MM.1S (cell line): ENCODE results near the gene ALOX12B.

Experiments used
- EZH2 ChIP-seq: fragments of 300-600 bp; sonication (generic); optimal IDR thresholded peaks from 2 replicates; pipeline ENCODE3; 2017; ENCODE audit warnings: low read depth, mild to moderate bottlenecking, antibody characterized with exemption, low read length, mixed read lengths
- TF ChIP-seq, protein P1 (sequence below): fragments of 300-600 bp; sonication (generic); IDR thresholded peaks from 2 replicates; pipeline ENCODE4 v1.5.1; 2016; ENCODE audit warnings: antibody characterized with exemption, low read length, mixed read lengths

- TF ChIP-seq, protein P1, sequence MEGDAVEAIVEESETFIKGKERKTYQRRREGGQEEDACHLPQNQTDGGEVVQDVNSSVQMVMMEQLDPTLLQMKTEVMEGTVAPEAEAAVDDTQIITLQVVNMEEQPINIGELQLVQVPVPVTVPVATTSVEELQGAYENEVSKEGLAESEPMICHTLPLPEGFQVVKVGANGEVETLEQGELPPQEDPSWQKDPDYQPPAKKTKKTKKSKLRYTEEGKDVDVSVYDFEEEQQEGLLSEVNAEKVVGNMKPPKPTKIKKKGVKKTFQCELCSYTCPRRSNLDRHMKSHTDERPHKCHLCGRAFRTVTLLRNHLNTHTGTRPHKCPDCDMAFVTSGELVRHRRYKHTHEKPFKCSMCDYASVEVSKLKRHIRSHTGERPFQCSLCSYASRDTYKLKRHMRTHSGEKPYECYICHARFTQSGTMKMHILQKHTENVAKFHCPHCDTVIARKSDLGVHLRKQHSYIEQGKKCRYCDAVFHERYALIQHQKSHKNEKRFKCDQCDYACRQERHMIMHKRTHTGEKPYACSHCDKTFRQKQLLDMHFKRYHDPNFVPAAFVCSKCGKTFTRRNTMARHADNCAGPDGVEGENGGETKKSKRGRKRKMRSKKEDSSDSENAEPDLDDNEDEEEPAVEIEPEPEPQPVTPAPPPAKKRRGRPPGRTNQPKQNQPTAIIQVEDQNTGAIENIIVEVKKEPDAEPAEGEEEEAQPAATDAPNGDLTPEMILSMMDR, result no peak
- TF ChIP-seq EZH2, result no peak
Measured at GRCh38 chr17:8100111-8100510, 12.6 kb upstream of the ALOX12B start.
